ENCODE results near the gene FKRP. TPM values are rescaled to one million over a fixed set of nuclear protein-coding genes. Genes with fewer than 3 reads are reported as not detected.
A peak's percentile ranks its signal among the peaks of the same experiment; 100 is the strongest.

The FKRP gene
- total RNA-seq, 1 experiment from 2014 or later, result 24.1 TPM

DNA sequence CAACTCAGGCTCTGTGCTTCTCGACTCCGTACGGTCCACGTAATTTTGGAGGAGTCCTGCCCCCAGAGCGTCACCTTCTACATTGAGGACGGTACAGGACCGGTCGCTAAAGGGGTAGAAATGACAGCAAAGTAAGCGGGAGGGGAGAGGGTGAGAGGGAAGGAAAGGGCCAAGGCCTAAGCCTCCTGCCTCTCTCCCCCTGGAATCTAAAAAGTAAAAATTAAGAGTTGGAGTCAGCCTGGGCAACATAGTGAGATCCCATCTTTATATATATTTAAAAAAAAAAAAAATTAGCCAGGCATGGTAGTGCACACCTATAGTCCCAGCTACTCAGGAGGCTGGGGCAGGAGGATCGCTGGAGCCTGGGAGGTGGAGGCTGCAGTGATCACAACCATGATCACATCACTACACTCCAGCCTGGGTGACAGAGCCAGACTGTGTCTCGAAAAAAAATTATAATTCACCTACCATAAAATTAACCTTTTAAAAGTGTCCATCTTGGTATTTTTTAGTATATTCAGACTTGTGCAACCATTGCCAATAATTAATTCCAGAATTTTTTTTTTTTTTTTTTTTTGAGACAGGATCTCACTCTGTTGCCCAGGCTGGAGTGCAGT lies 29.9 kb downstream of the FKRP start:
- Mint-ChIP-seq H3K4me1 (no peaks in the 10 kb centered on the region; the same call in 1 of the 2 replicates), H3K4me3 (no peak overlapping the region), H3K27me3 (ENCODE audit: low read depth) (no peaks in the 10 kb centered on the region), H3K9me3 (no peaks in the 10 kb centered on the region), H3K27ac (no peak overlapping the region), H3K36me3 (peaks cover 54% of the 10 kb centered on the region)
- ATAC-seq (no peak), DNase-seq (ENCODE audit: low spot score) (no peak)
- TF ChIP-seq ZNF219 (CRISPR knock-in tag; IDR thresholded peaks at IDR 0.05; ENCODE audit: borderline replicate concordance) (no peak), ATF1 (CRISPR knock-in tag; IDR thresholded peaks at IDR 0.05) (no peak), JAZF1 (CRISPR knock-in tag; IDR thresholded peaks at IDR 0.05) (no peak), NFE2L1 (CRISPR knock-in tag; IDR thresholded peaks at IDR 0.05) (no peak), ETV6 (CRISPR knock-in tag; IDR thresholded peaks at IDR 0.05) (no peak), ELF4 (CRISPR knock-in tag; IDR thresholded peaks at IDR 0.05; ENCODE audit: low read depth) (no peak), IRF2 (CRISPR knock-in tag; IDR thresholded peaks at IDR 0.05; ENCODE audit: borderline replicate concordance, low read depth) (no peak), EMX1 (CRISPR knock-in tag; IDR thresholded peaks at IDR 0.05) (no peak), GABPB1 (CRISPR knock-in tag; IDR thresholded peaks at IDR 0.05) (no peak), ZNF317 (CRISPR knock-in tag; IDR thresholded peaks at IDR 0.05; ENCODE audit: borderline replicate concordance, low read depth) (no peak), FOXJ3 (CRISPR knock-in tag; IDR thresholded peaks at IDR 0.05; ENCODE audit: borderline replicate concordance) (no peak), MXD4 (CRISPR knock-in tag; IDR thresholded peaks at IDR 0.05; ENCODE audit: borderline replicate concordance) (no peak), NR3C1 (CRISPR knock-in tag; conservative IDR thresholded peaks at IDR 0.05; ENCODE audit: low read depth) (no peak), FOXP1 (CRISPR knock-in tag; IDR thresholded peaks at IDR 0.05; ENCODE audit: borderline replicate concordance) (no peak)
- TF ChIP-seq, protein P1, sequence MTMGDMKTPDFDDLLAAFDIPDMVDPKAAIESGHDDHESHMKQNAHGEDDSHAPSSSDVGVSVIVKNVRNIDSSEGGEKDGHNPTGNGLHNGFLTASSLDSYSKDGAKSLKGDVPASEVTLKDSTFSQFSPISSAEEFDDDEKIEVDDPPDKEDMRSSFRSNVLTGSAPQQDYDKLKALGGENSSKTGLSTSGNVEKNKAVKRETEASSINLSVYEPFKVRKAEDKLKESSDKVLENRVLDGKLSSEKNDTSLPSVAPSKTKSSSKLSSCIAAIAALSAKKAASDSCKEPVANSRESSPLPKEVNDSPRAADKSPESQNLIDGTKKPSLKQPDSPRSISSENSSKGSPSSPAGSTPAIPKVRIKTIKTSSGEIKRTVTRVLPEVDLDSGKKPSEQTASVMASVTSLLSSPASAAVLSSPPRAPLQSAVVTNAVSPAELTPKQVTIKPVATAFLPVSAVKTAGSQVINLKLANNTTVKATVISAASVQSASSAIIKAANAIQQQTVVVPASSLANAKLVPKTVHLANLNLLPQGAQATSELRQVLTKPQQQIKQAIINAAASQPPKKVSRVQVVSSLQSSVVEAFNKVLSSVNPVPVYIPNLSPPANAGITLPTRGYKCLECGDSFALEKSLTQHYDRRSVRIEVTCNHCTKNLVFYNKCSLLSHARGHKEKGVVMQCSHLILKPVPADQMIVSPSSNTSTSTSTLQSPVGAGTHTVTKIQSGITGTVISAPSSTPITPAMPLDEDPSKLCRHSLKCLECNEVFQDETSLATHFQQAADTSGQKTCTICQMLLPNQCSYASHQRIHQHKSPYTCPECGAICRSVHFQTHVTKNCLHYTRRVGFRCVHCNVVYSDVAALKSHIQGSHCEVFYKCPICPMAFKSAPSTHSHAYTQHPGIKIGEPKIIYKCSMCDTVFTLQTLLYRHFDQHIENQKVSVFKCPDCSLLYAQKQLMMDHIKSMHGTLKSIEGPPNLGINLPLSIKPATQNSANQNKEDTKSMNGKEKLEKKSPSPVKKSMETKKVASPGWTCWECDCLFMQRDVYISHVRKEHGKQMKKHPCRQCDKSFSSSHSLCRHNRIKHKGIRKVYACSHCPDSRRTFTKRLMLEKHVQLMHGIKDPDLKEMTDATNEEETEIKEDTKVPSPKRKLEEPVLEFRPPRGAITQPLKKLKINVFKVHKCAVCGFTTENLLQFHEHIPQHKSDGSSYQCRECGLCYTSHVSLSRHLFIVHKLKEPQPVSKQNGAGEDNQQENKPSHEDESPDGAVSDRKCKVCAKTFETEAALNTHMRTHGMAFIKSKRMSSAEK (CRISPR knock-in tag; IDR thresholded peaks at IDR 0.05; ENCODE audit: borderline replicate concordance), result no peak
- CTCF ChIA-PET, result interaction anchor here (4.5 kb wide), 1 partner anchor 9 kb away, joined by 13 read pairs; no protein-coding TSS in a partner anchor
- POLR2A ChIA-PET, result no interaction called here

DNA sequence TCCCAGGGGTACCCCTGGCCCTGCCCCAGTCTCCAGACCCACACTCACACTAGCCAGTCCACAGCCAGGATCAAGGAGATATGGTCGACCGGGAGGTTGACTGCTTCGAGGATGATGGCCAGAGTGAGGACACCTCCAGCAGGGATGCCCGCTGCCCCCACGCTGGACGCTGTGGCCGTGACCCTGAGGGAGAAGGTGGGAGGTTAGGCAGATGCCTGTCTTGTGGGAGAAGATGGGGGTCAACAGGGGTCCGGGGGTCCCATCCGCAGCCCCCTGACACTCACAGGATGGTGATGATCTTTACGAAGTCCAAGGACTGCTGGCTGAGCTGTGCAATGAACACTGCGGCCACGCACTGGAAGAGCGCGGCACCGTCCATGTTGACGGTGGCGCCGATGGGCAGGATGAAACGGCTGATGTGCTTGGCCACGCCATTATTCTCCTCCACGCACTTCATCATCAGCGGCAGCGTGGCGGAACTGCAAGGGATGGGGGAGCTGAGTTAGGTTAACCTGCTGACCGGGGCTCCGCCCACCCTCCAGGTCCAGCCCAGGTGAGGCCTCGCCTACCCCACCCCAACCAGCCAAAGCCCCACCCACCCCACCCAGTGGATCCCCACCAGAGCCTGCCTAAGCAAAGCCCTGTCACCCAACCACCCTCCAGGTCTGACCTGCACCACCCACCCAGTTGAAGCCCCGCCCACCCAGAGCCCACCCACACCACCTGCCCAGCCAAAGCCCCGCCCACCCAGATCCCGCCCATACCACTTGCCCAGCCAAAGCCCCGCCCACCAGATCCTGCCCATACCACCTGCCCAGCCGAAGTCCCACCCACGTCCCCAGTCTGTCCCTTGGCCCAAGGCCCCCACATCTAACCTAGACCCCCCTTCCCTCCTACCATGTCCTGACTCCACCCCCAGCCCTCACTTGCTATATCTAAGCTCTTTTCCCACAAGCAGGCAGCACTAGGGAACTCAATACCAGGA lies 31.4 kb downstream of the FKRP start:
- peak overlapping the region; percentile 63 for H3K27ac Mint-ChIP-seq
- H3K4me3 Mint-ChIP-seq, result no peak overlapping the region
- TF ChIP-seq RELA (CRISPR knock-in tag; IDR thresholded peaks at IDR 0.05; ENCODE audit: borderline replicate concordance) (peak; percentile 64; the same call in 1 of the 2 replicates), GTF2I (CRISPR knock-in tag; conservative IDR thresholded peaks at IDR 0.05) (no peak), PRRX2 (CRISPR knock-in tag; IDR thresholded peaks at IDR 0.05) (0 out of 2 replicates have a peak, but pooled peaks have one; percentile 40)
- H3K27me3 Mint-ChIP-seq (ENCODE audit: low read depth), result no peaks in the 10 kb centered on the region
- no peaks in the 10 kb centered on the region for H3K9me3 Mint-ChIP-seq
- ATAC-seq (peak; percentile 92), DNase-seq (ENCODE audit: low spot score) (peak; percentile 91)
- no peaks in the 10 kb centered on the region; the same call in 1 of the 2 replicates for H3K4me1 Mint-ChIP-seq
- CTCF ChIA-PET, result interaction anchor here (0.5 to 4.5 kb wide), 7 partner anchors 10 to 358 kb away, joined by 3 to 13 read pairs (median 3); no protein-coding TSS in a partner anchor
- peaks cover 62% of the 10 kb centered on the region for H3K36me3 Mint-ChIP-seq
- POLR2A ChIA-PET, result interaction anchor here (0.5 to 1.4 kb wide), 7 partner anchors 10 to 353 kb away, joined by 3 to 7 read pairs (median 3); partner anchors contain the start of gene SLC1A5
